ENCODE measurements around the gene CABLES2.

Gene CABLES2

DNA sequence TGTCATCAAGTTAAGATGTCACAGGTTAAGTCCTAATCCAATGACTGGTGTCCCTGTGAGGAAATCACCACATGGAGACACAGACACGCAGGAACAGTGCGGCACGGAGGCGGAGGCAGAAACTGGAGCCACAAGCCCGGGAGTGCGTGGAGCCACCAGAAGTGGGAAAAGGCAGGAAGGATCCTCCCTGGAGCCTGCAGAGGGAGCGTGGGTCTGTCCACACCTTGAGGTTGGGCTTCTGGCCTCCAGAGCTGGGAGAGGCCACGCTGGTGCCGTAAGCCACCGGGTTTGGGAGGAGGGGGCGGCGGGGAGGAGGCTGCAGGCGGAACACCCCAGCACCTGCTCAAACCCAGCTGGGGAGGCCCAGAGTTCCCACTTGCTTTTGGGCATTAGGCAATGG, 3.8 kb downstream of the CABLES2 start:
- no peak for DNase-seq

GRCh38 chr20:62402456-62403150, 4.5 kb downstream of the CABLES2 start:
- no peak for DNase-seq

- no peak for DNase-seq
Measured at GRCh38 chr20:62401331-62401779, 5.7 kb downstream of the CABLES2 start.

DNA sequence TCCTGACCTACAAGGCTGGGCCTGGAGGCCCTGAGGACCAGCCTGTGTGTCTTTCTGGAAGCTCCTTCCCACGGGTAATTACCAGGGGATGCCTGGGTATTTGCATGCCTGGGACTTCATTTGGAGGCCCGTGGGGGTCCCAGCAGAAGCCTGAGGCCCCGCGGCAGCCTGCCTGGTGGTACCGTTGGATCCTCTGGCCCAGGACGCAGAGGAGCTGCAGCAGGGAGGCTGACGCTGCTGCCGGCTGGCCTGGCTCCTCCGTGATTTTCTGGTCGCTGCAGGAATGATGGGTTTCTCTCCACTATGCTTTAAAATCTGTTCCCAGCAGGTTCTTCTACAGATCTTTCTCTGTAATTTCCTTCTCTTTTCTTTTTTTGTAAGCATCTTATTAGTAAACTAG, 6.5 kb downstream of the CABLES2 start:
- no peak for DNase-seq

GRCh38 chr20:62400021-62400420, 7.1 kb downstream of the CABLES2 start:
- DNase-seq: no peak

DNA sequence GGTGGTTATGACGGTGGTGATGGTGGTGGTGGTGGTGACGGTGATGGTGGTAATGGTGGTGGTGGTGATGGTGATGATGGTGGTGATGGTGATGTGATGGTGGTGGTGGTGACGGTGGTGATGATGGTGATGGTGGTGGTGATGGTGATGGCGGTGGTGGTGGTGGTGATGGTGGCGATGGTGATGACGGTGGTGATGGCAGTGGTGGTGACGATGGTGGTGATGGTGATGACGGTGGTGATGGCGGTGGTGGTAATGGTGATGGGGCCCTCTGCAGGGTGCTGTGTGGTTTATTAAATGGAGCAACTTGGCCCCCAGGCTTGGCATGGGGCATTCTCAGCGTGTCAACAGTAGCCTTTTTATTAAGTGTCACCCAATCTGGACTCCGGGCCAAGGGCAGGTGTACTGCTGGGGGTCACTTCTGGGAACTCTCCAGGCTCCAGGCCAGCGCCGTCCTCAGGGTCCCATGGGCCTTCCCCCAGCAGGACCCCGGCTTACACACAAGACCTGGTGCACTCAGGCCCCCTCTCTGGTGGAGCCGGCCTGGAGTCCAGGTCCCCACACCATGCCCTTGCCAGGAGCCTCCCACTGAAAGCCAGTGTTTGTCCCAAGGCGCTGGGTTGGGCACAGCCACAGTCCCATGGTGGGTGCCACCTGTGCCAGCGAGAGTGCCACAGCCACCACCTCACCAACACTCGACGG, 8.8 kb downstream of the CABLES2 start:
- no peak for DNase-seq

GRCh38 chr20:62396367-62397239, 10.5 kb downstream of the CABLES2 start:
- DNase-seq: no peak

DNA sequence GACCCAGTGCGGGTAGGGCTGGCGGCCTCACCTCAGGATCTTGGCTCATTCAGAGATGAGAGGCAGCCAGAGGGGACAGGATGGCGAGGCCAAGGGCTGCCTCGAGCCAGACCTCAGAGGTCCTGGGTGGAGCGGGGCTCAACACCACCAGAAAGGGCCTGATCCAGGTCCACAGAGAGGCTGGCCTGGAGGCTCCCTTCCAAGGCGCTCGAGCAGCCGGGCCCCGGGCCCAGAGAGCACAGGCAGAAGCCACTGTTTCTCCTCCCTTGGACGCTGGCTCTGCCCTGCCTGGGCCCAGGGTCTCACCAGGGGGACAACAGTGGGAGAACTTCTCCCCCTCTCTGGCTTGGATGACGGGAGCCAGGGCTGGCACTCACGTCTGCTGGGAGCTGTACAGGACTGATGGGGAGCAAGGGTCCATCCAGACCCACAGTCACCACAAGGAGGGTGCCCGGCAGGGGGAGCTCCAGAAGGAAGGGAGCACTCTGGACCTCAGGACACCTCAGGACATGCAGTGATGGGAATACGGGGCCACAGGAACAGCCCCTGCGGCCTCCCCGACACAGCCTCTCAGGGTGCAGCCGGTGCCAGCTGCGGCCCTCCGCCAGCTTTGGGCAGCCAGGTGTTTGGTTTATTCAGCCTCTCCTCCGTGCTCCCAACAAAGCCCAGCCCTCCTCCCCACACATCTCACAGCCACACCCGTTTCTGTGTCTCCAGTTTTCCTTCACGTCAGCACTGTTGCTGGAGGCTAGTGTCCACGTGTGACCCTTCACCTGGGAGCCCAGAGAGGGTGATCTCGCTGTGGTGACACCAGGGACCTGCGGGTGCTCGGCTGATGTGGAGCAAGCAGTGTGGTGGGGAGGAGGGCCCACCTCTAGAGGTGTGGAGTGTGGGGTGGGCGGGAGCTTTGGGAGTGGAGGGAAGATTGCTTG, 11.5 kb downstream of the CABLES2 start:
- DNase-seq: no peak

DNA sequence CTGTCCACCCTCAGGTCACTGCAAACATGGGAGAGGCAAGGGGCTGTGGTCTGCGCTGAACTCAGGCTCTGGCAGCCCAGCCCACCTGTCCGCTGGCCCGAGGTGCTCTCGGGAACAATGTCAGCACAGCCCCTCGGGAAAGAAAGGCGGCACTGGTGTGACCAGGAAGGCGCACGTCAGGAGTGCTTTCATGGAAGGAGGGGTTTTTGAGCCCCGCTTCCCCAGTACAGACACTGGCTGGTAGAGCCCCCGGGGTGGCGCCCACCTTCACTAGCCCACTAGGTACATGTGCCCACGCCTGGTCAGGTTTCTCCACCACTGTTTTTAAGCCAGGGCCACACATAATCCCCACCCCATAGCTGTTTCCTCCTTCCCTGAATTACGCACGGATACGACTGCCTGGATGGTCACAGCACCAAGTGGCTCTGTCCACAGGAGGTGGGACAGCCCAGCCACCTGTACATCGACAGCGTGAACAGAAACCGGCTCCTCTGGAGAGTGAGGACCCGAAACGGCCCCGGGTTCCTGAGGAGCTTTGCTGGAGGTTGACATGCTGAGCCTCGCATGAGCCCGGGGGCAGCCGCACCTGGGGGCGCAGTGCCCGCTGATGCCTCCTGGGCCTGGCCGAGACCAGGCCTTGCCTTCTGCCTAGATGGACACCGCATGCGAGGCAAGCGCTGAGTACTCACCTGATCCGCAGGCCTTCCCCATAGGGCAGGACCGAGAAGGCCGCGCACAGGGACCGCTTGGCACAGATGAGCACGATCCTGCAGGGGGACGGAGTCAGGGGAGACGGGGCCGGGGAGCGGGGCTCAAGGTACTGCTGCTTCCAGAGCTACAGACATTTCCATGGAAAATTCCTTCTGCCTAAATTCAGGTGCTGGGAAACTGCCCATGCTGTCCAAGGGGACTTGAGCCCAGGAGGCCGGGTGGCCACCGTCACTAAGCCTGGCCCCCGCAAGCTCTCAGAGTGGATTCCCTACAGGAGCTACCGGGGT, 12.5 kb downstream of the CABLES2 start:
- no peak for DNase-seq

GRCh38 chr20:62393830-62394229, 13.3 kb downstream of the CABLES2 start:
- DNase-seq: no peak

DNA sequence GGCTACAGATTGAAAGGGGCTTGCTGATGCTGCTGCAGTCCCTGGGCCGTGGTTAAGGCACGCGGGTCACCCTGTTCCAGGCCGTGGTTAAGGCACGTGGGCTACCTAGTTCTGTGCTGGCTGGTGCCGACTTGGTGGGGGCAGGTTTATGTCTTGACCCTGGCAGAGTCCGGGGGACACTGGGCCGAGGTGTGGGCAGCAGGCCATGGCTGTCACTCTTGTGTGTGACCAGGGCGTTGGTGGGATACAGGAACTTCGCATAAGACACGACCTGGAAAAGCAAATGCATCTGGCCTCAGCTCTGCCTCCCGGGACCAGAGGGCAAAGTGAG, 13.8 kb downstream of the CABLES2 start:
- no peak for DNase-seq

DNA sequence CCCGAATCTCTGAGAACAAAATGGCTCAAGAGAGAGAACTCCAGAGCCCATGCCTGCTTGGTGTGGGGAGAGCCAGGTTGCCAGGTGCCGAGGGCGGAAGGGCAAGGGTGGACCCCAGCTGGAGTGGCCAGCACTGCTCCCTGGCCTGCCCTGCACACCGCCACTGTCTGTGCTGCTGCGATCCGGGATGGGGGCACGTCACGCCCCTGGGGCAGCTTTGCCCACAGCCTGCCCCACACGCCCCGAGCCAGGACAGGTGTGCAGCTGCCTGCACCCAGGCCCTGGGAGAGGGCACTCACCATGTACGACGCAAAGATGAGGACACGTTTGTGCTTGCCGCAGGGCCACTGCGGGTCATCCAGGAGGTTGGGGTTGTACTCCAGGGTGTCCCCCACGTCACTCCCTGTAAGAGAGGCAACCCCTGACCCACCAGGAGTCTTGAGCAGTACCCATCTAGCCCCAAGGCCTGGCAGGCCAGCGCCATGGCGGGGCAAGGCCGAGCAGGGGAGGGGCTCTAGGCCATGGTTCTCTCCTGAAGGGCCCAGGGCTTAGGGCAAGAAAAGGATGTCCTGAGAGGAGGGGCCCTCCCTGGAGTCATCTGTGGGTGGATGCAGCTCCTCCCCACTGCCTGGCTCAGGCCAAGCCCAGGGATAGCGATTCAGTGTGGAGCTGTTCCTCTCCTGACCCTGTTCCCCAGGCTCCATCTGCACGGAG, 14.3 kb downstream of the CABLES2 start:
- no peak for DNase-seq

- DNase-seq: no peak
Measured at GRCh38 chr20:62392077-62392418, 15.0 kb downstream of the CABLES2 start.

- DNase-seq: no peak
Measured at GRCh38 chr20:62391165-62392076, 15.7 kb downstream of the CABLES2 start.

GRCh38 chr20:62390317-62391164, 16.5 kb downstream of the CABLES2 start:
- no peak for DNase-seq

DNA sequence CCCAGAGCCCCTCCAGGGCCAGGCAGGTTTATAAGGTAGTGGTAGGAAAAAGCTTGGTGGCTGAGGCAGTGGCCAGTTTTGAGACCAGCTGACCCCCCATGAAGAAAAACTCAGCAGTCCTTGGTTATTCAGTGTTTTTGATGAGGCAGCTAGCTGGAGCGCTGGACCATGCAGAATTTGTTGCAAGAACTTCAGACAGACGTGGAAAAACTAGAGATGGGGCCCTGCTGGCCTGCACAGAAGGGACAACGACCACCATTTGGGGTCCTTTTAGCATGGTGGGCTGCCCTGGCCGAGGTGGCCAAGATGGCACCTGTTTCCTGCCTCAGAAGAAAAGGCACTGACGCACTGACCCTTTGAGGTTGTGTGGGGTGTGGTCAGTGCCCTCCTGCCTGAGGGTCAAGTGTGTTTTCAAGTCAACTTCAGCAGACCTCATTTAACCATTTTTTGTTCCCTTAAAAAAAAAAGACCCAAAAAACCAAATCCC, 17.4 kb downstream of the CABLES2 start:
- no peak for DNase-seq

- no peak for DNase-seq
Measured at GRCh38 chr20:62388839-62389600, 18.1 kb downstream of the CABLES2 start.

Data from NCI-H1694 treated with DMSO at 0.1 percent for 48 hours (cell line).